CD4-positive, alpha-beta T cell treated with Interleukin-12 subunit alpha and Interleukin-12 subunit beta, for 1 hour (primary cell): ENCODE data around the gene TMC4.

ENCODE experiments used
- DNase-seq: peaks from one replicate; pipeline ENCODE4 v3.0.0-alpha.2; 2020

Gene TMC4

GRCh38 chr19:54127688-54128440, 45.1 kb downstream of the TMC4 start:
- no peak for DNase-seq

GRCh38 chr19:54125713-54126112, 47.2 kb downstream of the TMC4 start:
- no peak for DNase-seq

GRCh38 chr19:54124393-54124792, 48.6 kb downstream of the TMC4 start:
- DNase-seq, result no peak

- no peak for DNase-seq
Observed at GRCh38 chr19:54123682-54124081, 49.3 kb downstream of the TMC4 start.

GRCh38 chr19:54121259-54121658, 51.7 kb downstream of the TMC4 start:
- DNase-seq, result no peak

- DNase-seq, result peak; percentile 96
Observed at GRCh38 chr19:54115109-54116063, 57.6 kb downstream of the TMC4 start, which contains the start of the genes PRPF31 and TFPT. TSS of gene PRPF31 (plus strand) at chr19:54115754. CDS start at chr19:54118279, 2,525 bp downstream. TSS of gene TFPT (minus strand) at chr19:54115657. CDS start at chr19:54115269, 388 bp downstream.

GRCh38 chr19:54114340-54115108, 58.4 kb downstream of the TMC4 start:
- DNase-seq, result peak; percentile 57
